Vagina (tissue), 2 donors: ENCODE results near the gene PKP4. TPM values are rescaled to one million over a fixed set of nuclear protein-coding genes. Genes with fewer than 3 reads are reported as not detected.
"Not testable (repeated sequence)": the region's sequence is repeated elsewhere in the genome, so short reads cannot be mapped to it uniquely, and the experiment has no call there.

ENCODE experiments used
- DNase-seq, 2 donors: peaks; one replicate each; pipeline ENCODE4 v3.0.0-alpha.2; 2017; ENCODE audit errors: extremely low spot score in 2 of 2
- H3K27ac ChIP-seq: fragments of 200-600 bp; sonication (generic); one replicate; pipeline ENCODE4 v1.5.1; 2019
- H3K27me3 ChIP-seq: fragments of 200-600 bp; sonication (generic); one replicate; pipeline ENCODE4 v1.5.1; 2019
- H3K36me3 ChIP-seq, 2 donors: fragments of 200-600 bp; sonication (generic); one replicate each; pipeline ENCODE4 v1.5.1; 2017 to 2019
- H3K4me1 ChIP-seq: fragments of 200-600 bp; sonication (generic); one replicate; pipeline ENCODE4 v1.5.1; 2019
- H3K4me3 ChIP-seq, 2 donors: fragments of 200-600 bp; sonication (generic); 1 replicate in 1 of 2; 2 replicates in 1 of 2; pipeline ENCODE4 v1.5.1; 2016 to 2019
- H3K9me3 ChIP-seq: fragments of 200-600 bp; sonication (generic); one replicate; pipeline ENCODE4 v1.5.1; 2019
- POLR2A ChIP-seq, 2 donors: fragments of 450-650 bp; IDR thresholded peaks; one replicate each; pipeline ENCODE4 v1.6.1; 2017; ENCODE audit warnings: antibody characterized with exemption in 2 of 2, mild to moderate bottlenecking in 2 of 2, moderate library complexity in 2 of 2
- POLR2AphosphoS5 ChIP-seq, 2 donors: sonication (generic); formaldehyde crosslinking; IDR thresholded peaks; one replicate each; pipeline ENCODE4 v1.9.0; 2017; ENCODE audit warnings: antibody characterized with exemption in 2 of 2, mild to moderate bottlenecking in 2 of 2, low read depth in 1 of 2; ENCODE audit not compliant: insufficient read depth in 1 of 2
- intact Hi-C: fragments of 100-400 bp; cut with DNase I; formaldehyde crosslinking; loops from one replicate; pipeline ENCODE4 v1.15.1; 2023
- total RNA-seq: library from RNA; depleted of rRNA; stranded (reverse); fragments of >200 nt; gene quantifications from one replicate; pipeline ENCODE4 v1.2.3, GENCODE V29; 2016
- TF ChIP-seq, protein P1 (sequence below), 3 experiments: fragments of 450-650 bp in 2 of 3; fragments of 200-600 bp in 1 of 3; sonication (generic) in 1 of 3; IDR thresholded peaks; one replicate each; pipeline ENCODE4 v1.5.1; 2017 to 2019; ENCODE audit warnings: antibody characterized with exemption in 3 of 3, mild to moderate bottlenecking in 2 of 3, moderate library complexity in 2 of 3

PKP4 gene
- total RNA-seq, 1 donor from 2014 or later: 71.5 TPM

DNA sequence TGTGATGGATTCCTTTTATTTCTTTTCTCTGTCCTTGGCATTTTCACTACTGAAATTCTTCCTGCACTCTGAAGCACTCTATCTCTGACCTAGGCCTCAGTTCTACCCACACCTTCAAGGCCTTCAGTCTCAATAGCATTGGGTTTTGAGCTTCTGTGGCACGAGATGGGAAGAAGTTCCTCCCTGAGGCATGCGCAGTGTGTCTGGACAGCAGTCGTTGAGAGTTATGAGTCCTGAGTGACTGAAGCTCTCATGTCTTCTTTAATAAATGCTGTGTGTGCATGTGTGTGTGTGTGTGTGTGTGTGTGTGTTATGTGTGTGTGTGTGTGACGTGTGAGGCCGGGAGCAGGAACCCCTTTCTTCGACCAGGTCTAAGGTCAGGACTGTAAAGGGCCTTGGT is 242.6 kb downstream of the PKP4 start:
- H3K9me3 ChIP-seq: no peaks in the 10 kb centered on the region
- no peaks in the 10 kb centered on the region for H3K36me3 ChIP-seq
- H3K4me3 ChIP-seq: no peak overlapping the region
- H3K27ac ChIP-seq: no peak overlapping the region
- no peaks in the 10 kb centered on the region for H3K4me1 ChIP-seq
- DNase-seq: no peak
- H3K27me3 ChIP-seq: no peaks in the 10 kb centered on the region
- intact Hi-C loops: no loop called here
- TF ChIP-seq POLR2AphosphoS5 (IDR thresholded peaks at IDR 0.05; ENCODE audit: insufficient read depth in 1 of 2, low read depth in 1 of 2) (no peak), POLR2A (IDR thresholded peaks at IDR 0.05) (no peak)
- TF ChIP-seq, protein P1, sequence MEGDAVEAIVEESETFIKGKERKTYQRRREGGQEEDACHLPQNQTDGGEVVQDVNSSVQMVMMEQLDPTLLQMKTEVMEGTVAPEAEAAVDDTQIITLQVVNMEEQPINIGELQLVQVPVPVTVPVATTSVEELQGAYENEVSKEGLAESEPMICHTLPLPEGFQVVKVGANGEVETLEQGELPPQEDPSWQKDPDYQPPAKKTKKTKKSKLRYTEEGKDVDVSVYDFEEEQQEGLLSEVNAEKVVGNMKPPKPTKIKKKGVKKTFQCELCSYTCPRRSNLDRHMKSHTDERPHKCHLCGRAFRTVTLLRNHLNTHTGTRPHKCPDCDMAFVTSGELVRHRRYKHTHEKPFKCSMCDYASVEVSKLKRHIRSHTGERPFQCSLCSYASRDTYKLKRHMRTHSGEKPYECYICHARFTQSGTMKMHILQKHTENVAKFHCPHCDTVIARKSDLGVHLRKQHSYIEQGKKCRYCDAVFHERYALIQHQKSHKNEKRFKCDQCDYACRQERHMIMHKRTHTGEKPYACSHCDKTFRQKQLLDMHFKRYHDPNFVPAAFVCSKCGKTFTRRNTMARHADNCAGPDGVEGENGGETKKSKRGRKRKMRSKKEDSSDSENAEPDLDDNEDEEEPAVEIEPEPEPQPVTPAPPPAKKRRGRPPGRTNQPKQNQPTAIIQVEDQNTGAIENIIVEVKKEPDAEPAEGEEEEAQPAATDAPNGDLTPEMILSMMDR (IDR thresholded peaks at IDR 0.05): no peak

DNA sequence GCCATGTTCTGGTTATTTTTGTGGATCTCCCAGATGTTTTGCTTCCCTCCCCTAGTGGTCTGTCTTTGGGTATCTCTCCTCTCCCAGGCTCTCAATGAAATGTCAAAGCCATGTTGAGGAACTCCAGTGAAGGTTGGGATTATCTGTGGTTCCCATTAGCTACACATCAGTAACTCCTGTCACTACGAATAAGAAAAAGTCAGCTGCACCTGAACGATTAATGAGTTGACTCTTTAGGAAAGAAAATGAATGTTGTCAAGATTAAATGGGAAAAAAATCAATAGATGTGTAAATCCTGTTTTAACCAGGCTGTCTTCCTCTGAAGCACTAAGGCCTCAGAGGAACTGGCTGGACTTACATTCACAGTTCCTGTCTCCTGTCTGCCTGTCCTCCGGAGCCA is 244.3 kb downstream of the PKP4 start:
- no peak for TF ChIP-seq POLR2AphosphoS5 (IDR thresholded peaks at IDR 0.05; ENCODE audit: insufficient read depth in 1 of 2, low read depth in 1 of 2)
- TF ChIP-seq, protein P1 (IDR thresholded peaks at IDR 0.05): no peak
- no peak for TF ChIP-seq POLR2A (IDR thresholded peaks at IDR 0.05)

DNA sequence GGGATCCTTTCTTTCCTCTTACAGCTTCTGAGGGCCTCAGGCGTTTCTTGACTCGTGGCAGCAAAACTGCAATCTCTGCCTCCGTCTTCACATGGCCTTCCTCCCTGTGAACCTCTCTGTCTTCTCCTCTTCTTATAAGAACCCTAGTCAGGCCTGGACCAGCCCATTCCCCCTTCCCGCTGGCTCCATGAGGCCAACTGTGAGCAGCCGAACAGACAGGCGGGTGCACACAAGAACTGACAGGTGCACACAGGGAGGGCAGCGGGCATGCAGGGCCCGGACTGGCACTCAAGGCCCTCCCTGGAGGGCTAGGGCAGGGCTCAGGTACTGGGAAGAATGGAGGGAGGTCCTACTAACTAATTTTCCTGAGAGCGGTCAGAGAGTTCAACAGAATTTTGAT is 246.0 kb downstream of the PKP4 start:
- intact Hi-C loops: no loop called here
- no peaks in the 10 kb centered on the region for H3K36me3 ChIP-seq
- no peak overlapping the region for H3K27ac ChIP-seq
- TF ChIP-seq POLR2AphosphoS5 (IDR thresholded peaks at IDR 0.05; ENCODE audit: insufficient read depth in 1 of 2, low read depth in 1 of 2) (no peak), POLR2A (IDR thresholded peaks at IDR 0.05) (no peak)
- TF ChIP-seq, protein P1 (IDR thresholded peaks at IDR 0.05): no peak
- no peak overlapping the region for H3K4me3 ChIP-seq
- DNase-seq: no peak
- no peaks in the 10 kb centered on the region for H3K27me3 ChIP-seq
- no peaks in the 10 kb centered on the region for H3K4me1 ChIP-seq
- no peaks in the 10 kb centered on the region for H3K9me3 ChIP-seq

More for the DNA sequence above, 244.3 kb downstream of the PKP4 start:
- Histone ChIP-seq H3K9me3 (no peaks in the 10 kb centered on the region), H3K27ac (no peak overlapping the region), H3K4me3 (no peak overlapping the region), H3K27me3 (no peaks in the 10 kb centered on the region), H3K36me3 (no peaks in the 10 kb centered on the region), H3K4me1 (no peaks in the 10 kb centered on the region)
- intact Hi-C loops: no loop called here
- DNase-seq: no peak

DNA sequence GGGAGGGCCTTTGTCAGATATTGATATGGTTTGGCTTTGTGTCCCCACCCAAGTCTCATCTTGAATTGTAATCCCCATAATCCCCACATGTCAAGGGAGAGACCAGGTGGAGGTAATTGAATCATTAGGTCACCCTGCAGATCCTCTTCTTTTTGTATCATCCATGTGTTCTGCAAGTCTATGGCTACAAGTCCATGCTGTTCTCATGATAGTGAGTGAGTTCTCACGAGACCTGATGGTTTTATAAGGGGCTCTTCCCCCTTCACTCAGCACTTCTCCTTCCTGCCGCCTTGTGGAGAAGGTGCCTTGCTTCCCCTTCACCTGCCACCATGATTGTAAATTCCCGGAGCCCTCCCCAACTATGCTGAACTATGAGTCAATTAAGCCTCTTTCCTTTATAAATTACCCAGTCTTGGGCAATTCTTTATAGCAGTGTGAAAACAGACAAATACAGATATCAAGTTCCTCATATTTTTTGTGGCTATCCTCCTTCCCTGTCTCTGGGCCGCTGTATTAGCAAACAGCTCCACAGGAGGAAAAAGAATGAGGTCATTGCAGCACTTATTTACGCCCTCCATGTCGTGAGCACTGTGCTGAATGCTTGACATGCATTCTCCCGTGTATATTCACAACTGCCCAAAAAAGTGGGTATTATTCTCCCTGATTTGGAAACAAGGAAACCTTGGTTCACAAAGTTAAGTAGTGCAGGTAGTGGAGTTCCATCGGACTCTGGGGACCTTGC is 248.1 kb downstream of the PKP4 start:
- DNase-seq: not testable (repeated sequence)

DNA sequence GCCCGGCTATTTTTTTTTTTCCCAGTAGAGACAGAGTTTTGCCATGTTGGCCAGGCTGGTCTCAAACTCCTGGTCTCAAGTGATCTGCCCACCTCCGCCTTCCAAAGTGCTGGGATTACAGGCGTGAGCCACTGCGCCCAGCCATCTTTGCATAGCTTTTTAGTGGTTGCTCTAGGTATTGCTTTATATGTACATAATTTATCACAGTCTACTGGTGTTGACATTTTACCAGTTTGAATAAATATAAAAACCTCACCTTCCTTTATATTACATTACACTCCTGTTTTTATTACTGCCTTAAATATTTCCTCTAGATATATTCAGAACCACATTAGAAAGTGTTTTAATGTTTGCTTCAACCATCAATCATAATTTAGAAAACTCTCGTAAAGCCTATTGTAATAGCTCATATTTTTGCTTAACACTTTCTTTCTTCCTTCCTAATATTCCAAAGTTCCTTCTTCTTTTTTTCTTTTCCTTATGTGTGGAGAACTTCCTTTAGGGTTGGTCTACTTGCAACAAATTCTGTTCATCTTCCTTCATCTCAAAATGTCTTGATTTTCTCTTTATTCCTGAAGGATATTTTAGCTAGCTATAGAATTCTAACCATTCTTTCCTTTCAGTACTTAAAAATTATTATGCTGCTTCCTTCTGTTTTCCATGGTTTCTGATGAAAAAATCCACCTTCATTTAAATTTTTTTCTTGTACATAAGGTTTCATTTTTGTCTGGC is 256.2 kb downstream of the PKP4 start:
- Histone ChIP-seq H3K27me3 (no peaks in the 10 kb centered on the region), H3K36me3 (no peaks in the 10 kb centered on the region), H3K4me3 (no peak overlapping the region), H3K4me1 (peaks cover 22% of the 10 kb centered on the region), H3K9me3 (no peaks in the 10 kb centered on the region), H3K27ac (no peak overlapping the region)
- TF ChIP-seq POLR2AphosphoS5 (IDR thresholded peaks at IDR 0.05; ENCODE audit: insufficient read depth in 1 of 2, low read depth in 1 of 2): no peak
- TF ChIP-seq POLR2A (IDR thresholded peaks at IDR 0.05): no peak
- TF ChIP-seq, protein P1 (IDR thresholded peaks at IDR 0.05): no peak
- DNase-seq: no peak
- intact Hi-C loops: no loop called here

More for the DNA sequence above, 248.1 kb downstream of the PKP4 start:
- H3K9me3 ChIP-seq, H3K4me1 ChIP-seq, H3K27me3 ChIP-seq, H3K36me3 ChIP-seq, intact Hi-C loops, H3K27ac ChIP-seq, H3K4me3 ChIP-seq: not testable (repeated sequence)
